A673 (cell line): ENCODE measurements around the gene TRIM14. TPM values are rescaled to one million over a fixed set of nuclear protein-coding genes. Genes with fewer than 3 reads are reported as not detected.

Experiments used
- BruUV-seq: library from RNA; stranded (reverse); fragments of 400-500 nt; replicated peaks from 2 replicates; lab custom pipeline; 2021; lab: Mats Ljungman, UMichigan
- CTCF ChIA-PET: fragments of 300-600 bp; sonication (Branson Sonifier 250); formaldehyde crosslinking; loops from one replicate; lab custom pipeline; 2022; ENCODE audit warnings: antibody characterized with exemption; lab: Charles Lee
- POLR2A ChIA-PET: fragments of 300-600 bp; sonication (Branson Sonifier 250); formaldehyde crosslinking; loops from one replicate; lab custom pipeline; 2022; ENCODE audit warnings: antibody characterized with exemption; ENCODE audit not compliant: low non-redundant PET; lab: Charles Lee
- DNase-seq: peaks from one replicate; pipeline ENCODE4 v3.0.0-alpha.2; 2015; ENCODE audit warnings: low spot score
- H3K27ac ChIP-seq: fragments of 200-600 bp; sonication (generic); 2 replicates; pipeline ENCODE4 v1.5.1; 2016; ENCODE audit warnings: mixed run types, low read depth, mild to moderate bottlenecking, mixed read lengths, antibody characterized with exemption, low read length; ENCODE audit not compliant: poor library complexity, severe bottlenecking
- H3K27me3 ChIP-seq: fragments of 200-600 bp; sonication (generic); replicated peaks from 2 replicates; pipeline ENCODE4 v1.6.1; 2017; ENCODE audit warnings: mixed run types, low read depth, mild to moderate bottlenecking, mixed read lengths, antibody characterized with exemption, low read length; ENCODE audit not compliant: insufficient read depth, poor library complexity
- H3K36me3 ChIP-seq: fragments of 200-600 bp; sonication (generic); 2 replicates; pipeline ENCODE4 v1.6.1; 2016; ENCODE audit warnings: mixed run types, mild to moderate bottlenecking, mixed read lengths, antibody characterized with exemption, low read length; ENCODE audit not compliant: insufficient read depth, poor library complexity, severe bottlenecking
- H3K4me1 ChIP-seq: fragments of 200-600 bp; sonication (generic); 2 replicates; pipeline ENCODE4 v1.6.1; 2017; ENCODE audit warnings: mixed run types, mild to moderate bottlenecking, mixed read lengths, antibody characterized with exemption, low read length; ENCODE audit not compliant: insufficient read depth, poor library complexity, severe bottlenecking
- H3K4me3 ChIP-seq: fragments of 200-600 bp; sonication (generic); 2 replicates; pipeline ENCODE4 v1.5.1; 2016; ENCODE audit warnings: low read depth, mixed run types, mild to moderate bottlenecking, mixed read lengths, low read length; ENCODE audit not compliant: poor library complexity, severe bottlenecking
- H3K9me3 ChIP-seq: fragments of 200-600 bp; sonication (generic); 2 replicates; pipeline ENCODE4 v1.6.1; 2016; ENCODE audit warnings: mixed run types, low read depth, mild to moderate bottlenecking, mixed read lengths, antibody characterized with exemption, low read length; ENCODE audit not compliant: poor library complexity, severe bottlenecking
- EZH2 ChIP-seq: fragments of 200-600 bp; sonication (generic); IDR thresholded peaks from 2 replicates; pipeline ENCODE4 v1.6.1; 2017; ENCODE audit warnings: borderline replicate concordance, low read depth, mild to moderate bottlenecking, mixed read lengths, antibody characterized with exemption, low read length; ENCODE audit not compliant: poor library complexity, severe bottlenecking
- intact Hi-C: fragments of 100-400 bp; cut with micrococcal nuclease; formaldehyde crosslinking; loops from one replicate; pipeline ENCODE4 v1.10.0; 2022; ENCODE audit not compliant: unreplicated experiment
- total RNA-seq: library from RNA; stranded (reverse); gene quantifications from 2 replicates; pipeline ENCODE4 v1.2.3, GENCODE V29; 2021
- TF ChIP-seq, protein P1 (sequence below): fragments of 300-800, 200-600 bp; sonication (generic); conservative IDR thresholded peaks from 2 replicates; pipeline ENCODE4 v1.5.1; 2017; ENCODE audit warnings: low read depth, mild to moderate bottlenecking, antibody characterized with exemption, low read length, moderate library complexity, mixed read lengths

Gene TRIM14
- total RNA-seq, 1 experiment from 2014 or later, result 3.8 TPM

DNA sequence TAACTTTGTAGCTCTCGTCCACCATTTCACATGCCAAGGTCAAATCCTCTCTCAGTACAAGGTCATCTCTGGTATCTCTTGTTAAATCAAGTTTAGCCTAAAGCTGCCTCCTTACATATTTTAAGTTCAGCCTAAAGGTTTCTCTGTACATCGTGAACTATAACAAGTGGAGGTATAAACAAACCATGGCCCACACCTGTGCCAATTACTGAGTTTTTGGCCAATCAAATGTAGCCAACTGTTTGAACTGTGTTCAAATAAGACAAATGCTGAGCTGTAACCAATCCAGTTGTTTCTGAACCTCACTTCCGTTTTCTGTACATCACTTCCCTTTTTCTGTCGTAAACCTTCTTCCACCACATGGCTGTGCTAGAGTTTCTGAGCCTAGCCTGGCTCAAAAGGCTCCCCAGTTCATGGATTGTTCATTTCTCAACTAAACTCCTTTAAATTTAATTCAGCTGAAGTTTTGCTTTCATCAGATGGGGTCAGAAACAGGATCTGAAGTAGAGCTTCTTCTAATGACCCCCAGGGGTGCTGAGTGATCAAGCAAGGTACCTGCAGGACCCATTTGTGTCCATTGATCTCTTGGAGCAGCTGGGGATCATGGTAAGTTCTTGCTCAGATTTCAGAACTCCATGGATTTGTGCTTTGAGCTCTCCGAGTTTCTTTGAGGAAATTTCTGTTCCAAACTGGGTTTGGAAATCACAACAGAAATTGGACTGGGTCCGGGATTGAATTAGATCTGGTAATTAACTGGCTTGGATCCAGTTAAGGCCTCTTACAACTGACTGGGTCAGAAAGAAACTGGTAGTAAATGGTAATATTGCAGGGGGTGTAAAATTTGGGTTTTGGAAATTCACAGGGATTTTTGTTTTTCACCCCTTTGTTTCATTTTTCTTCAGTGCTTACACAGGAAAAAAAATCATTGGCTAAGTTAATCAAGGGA is 73.5 kb downstream of the TRIM14 start:
- H3K27ac ChIP-seq, result no peak overlapping the region
- TF ChIP-seq EZH2, result no peak
- TF ChIP-seq, protein P1, sequence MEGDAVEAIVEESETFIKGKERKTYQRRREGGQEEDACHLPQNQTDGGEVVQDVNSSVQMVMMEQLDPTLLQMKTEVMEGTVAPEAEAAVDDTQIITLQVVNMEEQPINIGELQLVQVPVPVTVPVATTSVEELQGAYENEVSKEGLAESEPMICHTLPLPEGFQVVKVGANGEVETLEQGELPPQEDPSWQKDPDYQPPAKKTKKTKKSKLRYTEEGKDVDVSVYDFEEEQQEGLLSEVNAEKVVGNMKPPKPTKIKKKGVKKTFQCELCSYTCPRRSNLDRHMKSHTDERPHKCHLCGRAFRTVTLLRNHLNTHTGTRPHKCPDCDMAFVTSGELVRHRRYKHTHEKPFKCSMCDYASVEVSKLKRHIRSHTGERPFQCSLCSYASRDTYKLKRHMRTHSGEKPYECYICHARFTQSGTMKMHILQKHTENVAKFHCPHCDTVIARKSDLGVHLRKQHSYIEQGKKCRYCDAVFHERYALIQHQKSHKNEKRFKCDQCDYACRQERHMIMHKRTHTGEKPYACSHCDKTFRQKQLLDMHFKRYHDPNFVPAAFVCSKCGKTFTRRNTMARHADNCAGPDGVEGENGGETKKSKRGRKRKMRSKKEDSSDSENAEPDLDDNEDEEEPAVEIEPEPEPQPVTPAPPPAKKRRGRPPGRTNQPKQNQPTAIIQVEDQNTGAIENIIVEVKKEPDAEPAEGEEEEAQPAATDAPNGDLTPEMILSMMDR, result no peak
- H3K4me3 ChIP-seq, result no peak overlapping the region
- no peaks in the 10 kb centered on the region for H3K4me1 ChIP-seq
- CTCF ChIA-PET, result interaction anchor here (1.9 kb wide), 1 partner anchor 11 kb away, joined by 5 read pairs; no protein-coding TSS in a partner anchor
- H3K9me3 ChIP-seq, result no peaks in the 10 kb centered on the region
- no peaks in the 10 kb centered on the region for H3K27me3 ChIP-seq
- DNase-seq, result no peak
- H3K36me3 ChIP-seq, result no peaks in the 10 kb centered on the region
- intact Hi-C loops, result no loop called here
- POLR2A ChIA-PET, result no interaction called here
- no TSS peak for BruUV-seq

DNA sequence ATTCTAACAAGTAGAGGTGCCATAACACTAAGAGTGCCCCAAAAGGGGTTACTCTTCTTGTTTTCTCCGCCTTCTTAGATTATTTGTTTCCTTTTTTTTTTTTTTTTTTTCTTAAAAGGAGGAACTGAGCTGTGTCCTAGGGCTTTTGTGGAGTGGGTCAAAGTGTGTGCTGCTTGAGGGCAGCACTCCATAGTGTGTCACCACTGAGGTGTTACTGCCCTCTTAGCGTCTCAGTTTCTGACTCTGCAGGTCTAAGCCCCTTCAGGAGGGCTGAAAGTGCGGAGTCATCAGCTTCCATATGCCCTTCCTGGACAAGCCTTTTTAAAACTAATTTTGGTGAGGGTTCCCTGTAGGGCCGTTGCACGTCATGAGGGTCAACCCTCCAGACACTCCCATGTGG is 75.1 kb downstream of the TRIM14 start:
- H3K4me3 ChIP-seq, result no peak overlapping the region
- TF ChIP-seq, protein P1, result no peak
- TF ChIP-seq EZH2, result no peak
- ChIA-PET POLR2A (no interaction called here), CTCF (interaction anchor here (0.7 kb wide), 1 partner anchor 27 kb away, joined by 11 read pairs; no protein-coding TSS in a partner anchor)
- no peaks in the 10 kb centered on the region for H3K9me3 ChIP-seq
- H3K27me3 ChIP-seq, result no peaks in the 10 kb centered on the region
- intact Hi-C loops, result no loop called here
- BruUV-seq, result no TSS peak
- H3K27ac ChIP-seq, result no peak overlapping the region
- no peaks in the 10 kb centered on the region for H3K36me3 ChIP-seq
- DNase-seq, result no peak
- no peaks in the 10 kb centered on the region for H3K4me1 ChIP-seq

DNA sequence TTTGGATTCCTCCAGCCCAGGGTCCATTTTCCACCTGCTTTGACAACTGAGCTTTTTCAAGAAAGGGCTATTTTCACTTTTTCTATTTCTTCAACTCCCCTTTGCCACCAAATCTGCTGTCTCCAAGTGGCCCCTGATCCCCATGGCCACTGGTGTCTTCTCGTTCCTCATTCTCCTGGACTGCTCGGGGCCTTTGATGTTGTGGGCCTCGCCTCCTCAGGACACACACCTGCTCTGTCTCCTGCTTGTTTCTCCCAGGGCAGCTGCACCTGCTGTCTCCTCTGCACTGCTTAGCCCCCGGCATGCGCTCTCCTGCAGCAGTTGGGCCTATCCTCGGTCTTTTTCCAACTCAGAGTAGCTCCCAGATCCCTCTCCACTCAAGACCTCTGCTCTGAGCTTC is 78.8 kb downstream of the TRIM14 start:
- no peak for TF ChIP-seq EZH2
- TF ChIP-seq, protein P1, result no peak
- no peak overlapping the region for H3K4me3 ChIP-seq
- POLR2A ChIA-PET, result no interaction called here
- no TSS peak for BruUV-seq
- H3K36me3 ChIP-seq, result no peaks in the 10 kb centered on the region
- no peaks in the 10 kb centered on the region for H3K27me3 ChIP-seq
- no peaks in the 10 kb centered on the region for H3K9me3 ChIP-seq
- no peak overlapping the region for H3K27ac ChIP-seq
- CTCF ChIA-PET, result no interaction called here
- DNase-seq, result no peak
- intact Hi-C loops, result no loop called here
- no peaks in the 10 kb centered on the region for H3K4me1 ChIP-seq
